Esophagus (tissue), 2 donors: ENCODE measurements around the gene OPCML. TPM values are rescaled to one million over a fixed set of nuclear protein-coding genes. Genes with fewer than 3 reads are reported as not detected.

ENCODE experiments used
- H3K27ac ChIP-seq, 2 donors: one replicate each; pipeline ENCODE4 v1.5.1; 2013; ENCODE audit warnings: low read depth in 2 of 2, mild to moderate bottlenecking in 2 of 2, inconsistent platforms in 1 of 2, low read length in 1 of 2, moderate library complexity in 1 of 2
- H3K27me3 ChIP-seq, 2 donors: one replicate each; pipeline ENCODE4 v1.6.1; 2013; ENCODE audit warnings: low read length in 2 of 2, control low read depth in 1 of 2, mild to moderate bottlenecking in 1 of 2; ENCODE audit not compliant: insufficient read depth in 2 of 2, control insufficient read depth in 1 of 2
- H3K36me3 ChIP-seq, 2 donors: one replicate each; pipeline ENCODE4 v1.6.1; 2013; ENCODE audit warnings: low read length in 1 of 2; ENCODE audit not compliant: control insufficient read depth in 2 of 2, insufficient read depth in 2 of 2
- H3K4me1 ChIP-seq, 2 donors: one replicate each; pipeline ENCODE4 v1.6.1; 2013; ENCODE audit warnings: low read length in 1 of 2; ENCODE audit not compliant: control insufficient read depth in 2 of 2, insufficient read depth in 2 of 2
- H3K4me3 ChIP-seq, 2 donors: one replicate each; pipeline ENCODE4 v1.5.1; 2013; ENCODE audit warnings: low read length in 2 of 2, mild to moderate bottlenecking in 2 of 2, low read depth in 1 of 2, moderate library complexity in 1 of 2
- H3K9me3 ChIP-seq, 2 donors: one replicate each; pipeline ENCODE4 v1.6.1; 2013; ENCODE audit warnings: mild to moderate bottlenecking in 2 of 2, low read depth in 1 of 2, low read length in 1 of 2, moderate library complexity in 1 of 2; ENCODE audit not compliant: control insufficient read depth in 2 of 2, insufficient read depth in 1 of 2
- WGBS, 2 donors: extraction: QIAGEN DNeasy Blood & Tissue Kit; methylation state at CpG; one replicate each; pipeline ENCODE4 v1.1.7; 2013; 5-methylcytosine and 5-hydroxymethylcytosine counted together
- polyA plus RNA-seq, 2 donors: library from polyadenylated mRNA; stranded (reverse); fragments of 200-250 nt; gene quantifications; one replicate each; pipeline ENCODE4 v1.2.3, GENCODE V29; 2013
- donor health status: healthy with polysubstance abuse.
- donor health status: Bipolar disorder and iron deficiency.

OPCML gene
- polyA plus RNA-seq, 2 donors = 0.04 to 0.05 TPM

GRCh38 chr11:132626446-132626845 is 905.9 kb downstream of the OPCML start:
- no peaks in the 10 kb centered on the region for H3K36me3 ChIP-seq

GRCh38 chr11:132623511-132623910 is 908.8 kb downstream of the OPCML start:
- Histone ChIP-seq H3K4me1 (no peaks in the 10 kb centered on the region), H3K4me3 (no peak overlapping the region), H3K27ac (no peak overlapping the region), H3K36me3 (no peaks in the 10 kb centered on the region), H3K27me3 (no peaks in the 10 kb centered on the region), H3K9me3 (peaks cover 0 to 7% of the 10 kb centered on the region in 2 donors)
- 64 to 73% methylated on average over 4 of the region's 4 CpGs for WGBS, 2 donors

More at GRCh38 chr11:132626446-132626845, 905.9 kb downstream of the OPCML start:
- H3K27me3 ChIP-seq = no peaks in the 10 kb centered on the region
- no peak overlapping the region for H3K4me3 ChIP-seq
- peaks cover 0 to 3% of the 10 kb centered on the region in 2 donors for H3K9me3 ChIP-seq
- H3K27ac ChIP-seq = no peak overlapping the region
- 37 to 53% methylated on average over 2 of the region's 2 CpGs for WGBS, 2 donors
- H3K4me1 ChIP-seq = no peaks in the 10 kb centered on the region

GRCh38 chr11:132621976-132622580 is 910.2 kb downstream of the OPCML start:
- H3K4me3 ChIP-seq = no peak overlapping the region
- no peaks in the 10 kb centered on the region for H3K36me3 ChIP-seq
- no peak overlapping the region for H3K27ac ChIP-seq
- WGBS, 2 donors = 56 to 65% methylated on average over 6 of the region's 6 CpGs
- H3K9me3 ChIP-seq = peaks cover 0 to 7% of the 10 kb centered on the region in 2 donors
- no peaks in the 10 kb centered on the region for H3K27me3 ChIP-seq
- no peaks in the 10 kb centered on the region for H3K4me1 ChIP-seq

- 77 to 81% methylated on average over 2 of the region's 2 CpGs for WGBS, 2 donors
- Histone ChIP-seq H3K27me3 (no peaks in the 10 kb centered on the region), H3K9me3 (peaks cover 0 to 7% of the 10 kb centered on the region in 2 donors), H3K4me3 (no peak overlapping the region), H3K4me1 (no peaks in the 10 kb centered on the region), H3K36me3 (no peaks in the 10 kb centered on the region), H3K27ac (no peak overlapping the region)
Observed at GRCh38 chr11:132620423-132620822, 911.9 kb downstream of the OPCML start.

DNA sequence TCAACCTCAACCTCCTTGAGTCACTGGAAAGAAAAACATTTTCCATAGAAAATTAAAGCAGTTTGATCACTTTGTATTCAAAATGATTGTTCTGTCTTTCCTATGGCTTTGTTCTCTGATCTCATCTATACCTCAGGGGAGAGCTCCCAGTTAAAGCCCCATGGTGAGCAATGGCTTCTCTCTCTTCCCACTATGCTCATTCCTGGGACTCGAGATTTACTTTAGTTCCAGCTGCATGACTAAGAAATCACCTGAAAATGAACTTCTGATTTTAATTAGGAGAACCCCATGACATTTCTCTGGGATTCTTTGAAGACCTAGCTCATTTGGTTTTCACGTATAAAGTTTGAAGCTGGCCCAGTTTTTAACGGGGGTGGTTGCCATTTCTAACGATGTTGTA is 921.5 kb downstream of the OPCML start:
- WGBS, 2 donors = 77 to 78% methylated on average over 4 of the region's 4 CpGs
- H3K36me3 ChIP-seq = no peaks in the 10 kb centered on the region

DNA sequence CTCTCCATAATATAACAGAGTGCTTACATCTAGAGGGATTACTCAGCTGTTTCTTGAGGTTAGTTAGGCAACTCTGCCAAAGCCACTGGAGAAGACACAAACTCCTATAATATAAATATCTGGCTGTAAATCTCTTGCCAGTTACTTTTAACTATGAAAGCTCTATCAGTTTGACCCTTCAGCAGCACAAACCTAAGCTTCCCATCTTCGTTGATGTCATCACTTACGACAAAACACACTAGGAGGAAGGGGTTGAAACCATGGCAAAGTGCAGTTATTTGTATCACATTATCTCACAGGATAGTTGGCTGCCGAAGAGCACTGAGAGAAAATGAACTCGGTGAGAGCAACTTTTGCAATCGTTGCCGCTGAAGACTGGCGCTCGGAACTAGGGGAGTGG is 922.1 kb downstream of the OPCML start:
- no peaks in the 10 kb centered on the region for H3K36me3 ChIP-seq
- peaks cover 0 to 6% of the 10 kb centered on the region in 2 donors for H3K9me3 ChIP-seq
- H3K4me1 ChIP-seq = no peaks in the 10 kb centered on the region
- H3K27me3 ChIP-seq = no peaks in the 10 kb centered on the region
- H3K4me3 ChIP-seq = no peak overlapping the region
- WGBS, 2 donors = 79 to 89% methylated on average over 8 of the region's 8 CpGs
- no peak overlapping the region for H3K27ac ChIP-seq

More for the DNA sequence above, 921.5 kb downstream of the OPCML start:
- peaks cover 0 to 6% of the 10 kb centered on the region in 2 donors for H3K9me3 ChIP-seq
- no peaks in the 10 kb centered on the region for H3K27me3 ChIP-seq
- H3K4me3 ChIP-seq = no peak overlapping the region
- no peaks in the 10 kb centered on the region for H3K4me1 ChIP-seq
- no peak overlapping the region for H3K27ac ChIP-seq

GRCh38 chr11:132607575-132607974 is 924.7 kb downstream of the OPCML start:
- Histone ChIP-seq H3K27me3 (no peaks in the 10 kb centered on the region), H3K9me3 (peaks cover 0 to 4% of the 10 kb centered on the region in 2 donors), H3K4me1 (no peaks in the 10 kb centered on the region), H3K4me3 (no peak overlapping the region), H3K36me3 (no peaks in the 10 kb centered on the region), H3K27ac (no peak overlapping the region)
- WGBS, 2 donors = 53 to 59% methylated on average over 2 of the region's 2 CpGs

- 37 to 43% methylated on average over 9 of the region's 9 CpGs for WGBS, 2 donors
- no peaks in the 10 kb centered on the region for H3K27me3 ChIP-seq
- H3K4me1 ChIP-seq = no peaks in the 10 kb centered on the region
- no peak overlapping the region for H3K27ac ChIP-seq
- peaks cover 0 to 4% of the 10 kb centered on the region in 2 donors for H3K9me3 ChIP-seq
- no peaks in the 10 kb centered on the region for H3K36me3 ChIP-seq
- no peak overlapping the region for H3K4me3 ChIP-seq
Observed at GRCh38 chr11:132605825-132606570, 926.3 kb downstream of the OPCML start.

DNA sequence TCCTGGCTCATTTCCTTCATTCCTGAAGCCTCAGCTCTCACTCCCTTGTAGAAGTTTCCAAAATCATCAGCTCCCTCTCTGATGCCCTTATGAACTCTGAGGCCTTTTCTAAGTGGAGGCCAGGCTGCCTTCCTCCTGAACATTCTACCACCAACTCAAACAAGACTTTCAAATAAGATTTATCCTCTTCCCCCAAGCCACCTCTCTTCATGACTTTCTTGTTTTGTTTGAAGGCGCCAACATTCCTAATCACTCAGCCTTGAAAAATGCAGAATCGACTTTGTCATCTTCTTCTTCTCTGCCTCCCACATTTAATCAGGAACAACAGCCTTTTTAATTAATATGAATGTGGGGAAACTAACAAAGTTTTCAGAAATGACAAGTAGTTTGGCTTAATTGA is 927.9 kb downstream of the OPCML start:
- WGBS, 2 donors = 67 to 71% methylated on average over 2 of the region's 2 CpGs
- no peaks in the 10 kb centered on the region for H3K27me3 ChIP-seq
- peaks cover 0 to 4% of the 10 kb centered on the region in 2 donors for H3K9me3 ChIP-seq
- no peak overlapping the region for H3K27ac ChIP-seq
- H3K4me1 ChIP-seq = no peaks in the 10 kb centered on the region
- H3K4me3 ChIP-seq = no peak overlapping the region
- H3K36me3 ChIP-seq = no peaks in the 10 kb centered on the region

DNA sequence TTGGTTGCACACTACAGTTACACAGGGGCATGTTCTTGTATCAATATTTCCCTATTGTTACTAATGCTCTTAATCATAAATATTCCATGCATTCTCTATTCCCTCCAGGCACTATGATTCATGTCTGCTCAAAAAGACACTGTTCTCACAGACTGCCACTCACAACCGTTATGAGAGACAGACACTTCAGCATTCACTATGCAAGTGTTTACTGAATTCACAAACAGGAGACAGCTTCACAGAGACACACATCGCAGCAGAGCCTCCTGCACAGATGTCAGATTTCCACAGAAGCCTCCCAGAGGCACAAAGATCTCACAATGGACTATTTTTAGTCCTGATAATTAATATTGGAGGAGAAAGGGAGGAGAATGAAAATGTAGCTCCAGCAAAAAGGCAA is 930.4 kb downstream of the OPCML start:
- no peaks in the 10 kb centered on the region for H3K36me3 ChIP-seq
- no peaks in the 10 kb centered on the region for H3K27me3 ChIP-seq
- H3K4me1 ChIP-seq = no peaks in the 10 kb centered on the region
- 48 to 49% methylated on average over 2 of the region's 2 CpGs for WGBS, 2 donors
- no peak overlapping the region for H3K4me3 ChIP-seq
- H3K27ac ChIP-seq = no peak overlapping the region
- H3K9me3 ChIP-seq = peaks cover 0 to 4% of the 10 kb centered on the region in 2 donors
